HPDE6-E6E7 (cell line): ENCODE results near the gene FAM107B.
"Not testable (repeated sequence)": the region's sequence is repeated elsewhere in the genome, so short reads cannot be mapped to it uniquely, and the experiment has no call there.

ENCODE experiments used
- DNase-seq: peaks from one replicate; pipeline ENCODE4 v3.0.0; 2011; ENCODE audit warnings: missing footprints; ENCODE audit errors: extremely low spot score

Gene FAM107B

DNA sequence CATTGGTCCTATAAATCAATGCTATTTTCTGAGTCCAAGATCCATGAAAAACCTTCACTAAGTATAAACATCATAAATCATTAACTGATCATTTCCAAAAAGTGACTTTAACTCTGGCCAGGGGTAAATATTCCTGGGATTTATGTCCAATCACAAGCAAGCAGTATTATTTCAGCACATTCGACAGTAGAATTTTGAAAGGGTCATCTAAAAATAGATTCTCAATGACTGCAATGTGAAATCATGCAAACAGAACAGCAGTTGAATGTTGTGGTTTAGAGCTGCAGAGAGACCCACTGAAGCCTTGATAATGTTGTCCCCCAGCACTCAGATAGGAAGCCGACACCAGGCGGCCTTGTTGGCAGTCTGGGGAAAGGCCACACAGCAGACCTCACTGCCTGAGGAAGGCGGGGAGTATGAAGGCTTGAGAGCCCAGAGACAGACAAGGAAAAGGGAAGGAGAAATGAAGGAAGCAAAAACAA lies 38.1 kb downstream of the FAM107B start:
- no peak for DNase-seq

DNA sequence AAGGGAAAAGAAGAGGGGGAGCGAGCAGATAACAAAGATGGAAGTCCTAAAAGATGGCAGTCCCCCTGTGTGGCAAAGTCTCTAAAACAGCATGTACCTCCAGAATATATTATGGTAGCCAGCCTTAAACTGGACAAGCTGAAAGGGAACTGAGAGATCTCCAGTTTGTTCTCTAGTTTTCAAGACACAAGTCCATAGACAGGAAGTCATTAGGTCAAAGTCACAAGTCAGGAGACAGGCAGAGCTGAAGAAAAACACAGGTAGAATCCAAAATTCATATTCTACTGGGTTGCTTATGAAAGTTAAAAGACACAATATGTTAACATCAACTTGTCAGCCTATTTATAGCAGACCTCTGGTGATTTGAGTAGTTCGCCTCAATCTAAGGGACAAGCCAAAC lies 38.7 kb downstream of the FAM107B start:
- DNase-seq, result no peak

DNA sequence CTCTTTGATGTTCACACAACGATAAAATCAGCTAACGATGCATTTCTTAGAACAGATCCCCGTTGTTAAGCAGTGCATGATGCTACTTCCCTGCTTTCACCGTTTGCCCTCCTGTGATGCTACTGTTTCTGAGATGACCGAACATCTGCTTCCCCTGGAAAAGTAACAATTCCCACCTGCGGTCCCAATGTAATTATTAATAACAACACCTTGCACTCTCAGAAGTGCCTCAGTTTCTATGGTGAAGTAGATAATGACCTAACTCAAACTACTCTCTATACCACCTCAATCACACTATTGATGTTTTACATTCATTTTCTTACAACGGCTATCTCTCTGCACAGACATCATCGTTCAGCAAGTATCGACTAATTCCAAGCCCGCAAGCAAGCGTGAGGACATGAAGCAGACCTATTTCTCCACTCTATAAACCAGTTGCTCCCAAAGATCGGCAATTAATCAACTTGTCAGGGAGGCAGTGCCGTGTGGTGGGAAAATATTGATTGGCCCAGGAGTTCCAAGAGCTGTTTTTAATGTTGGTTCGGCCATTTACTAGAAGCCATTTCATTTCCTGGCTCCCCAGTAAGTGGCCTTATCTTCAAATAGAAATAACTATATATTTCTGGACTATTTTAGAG lies 42.7 kb downstream of the FAM107B start:
- no peak for DNase-seq

DNA sequence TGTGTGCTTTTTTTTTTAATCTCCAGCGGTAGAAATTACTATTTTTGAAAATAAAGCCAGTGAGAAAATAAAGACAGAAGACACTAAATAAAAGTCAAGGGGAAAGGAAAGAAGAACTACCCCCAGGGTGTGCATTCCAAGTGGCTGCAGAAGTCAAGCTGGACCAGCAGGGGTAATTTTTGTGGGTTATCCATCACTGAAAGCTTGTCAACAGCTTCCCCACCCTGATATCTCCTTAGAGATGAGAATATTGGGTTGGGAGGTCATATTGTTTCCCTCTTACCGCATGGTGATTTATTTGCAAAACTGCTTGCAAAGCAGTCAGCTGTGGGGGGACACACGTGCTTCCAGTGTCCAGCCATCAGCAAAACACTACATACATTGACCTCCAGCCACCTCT lies 46.4 kb downstream of the FAM107B start:
- no peak for DNase-seq

DNA sequence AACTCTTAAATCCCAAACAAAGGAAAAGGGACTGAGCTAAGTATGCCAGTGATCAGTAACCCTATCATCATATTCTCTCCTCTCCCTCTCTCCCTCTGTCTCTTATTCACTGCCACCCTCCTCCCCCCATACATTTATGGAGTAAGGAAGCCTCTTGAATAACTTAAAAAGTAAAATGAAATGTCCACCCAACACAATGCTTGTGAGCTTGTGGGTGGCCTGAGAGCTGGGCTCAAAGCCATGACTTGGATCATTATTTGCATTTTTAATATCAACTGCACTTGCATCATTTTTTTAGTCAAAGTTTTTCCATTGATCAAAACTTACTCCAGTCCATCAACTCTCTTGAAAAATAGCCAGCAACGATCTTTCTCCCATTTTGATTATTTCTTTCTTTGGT lies 46.8 kb downstream of the FAM107B start:
- DNase-seq, result no peak

DNA sequence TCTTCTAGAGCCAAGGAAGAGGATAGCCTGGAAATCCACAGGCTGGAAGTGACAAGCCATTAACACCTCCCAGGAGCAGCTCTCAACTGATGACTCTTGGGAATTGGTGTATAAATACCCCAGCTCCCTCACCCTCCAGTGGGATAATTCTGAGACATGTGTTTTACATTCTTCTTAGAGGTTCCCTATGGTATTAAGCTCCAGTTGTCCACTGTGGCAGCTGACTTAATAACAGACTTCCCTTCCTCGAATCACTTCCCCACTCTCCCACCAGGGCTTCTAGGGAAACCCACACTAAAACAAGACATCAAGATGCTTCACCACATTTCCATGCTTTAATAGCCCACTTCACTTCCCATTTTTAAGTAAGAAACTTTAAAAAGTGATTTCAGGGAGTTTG lies 47.2 kb downstream of the FAM107B start:
- DNase-seq, result no peak

DNA sequence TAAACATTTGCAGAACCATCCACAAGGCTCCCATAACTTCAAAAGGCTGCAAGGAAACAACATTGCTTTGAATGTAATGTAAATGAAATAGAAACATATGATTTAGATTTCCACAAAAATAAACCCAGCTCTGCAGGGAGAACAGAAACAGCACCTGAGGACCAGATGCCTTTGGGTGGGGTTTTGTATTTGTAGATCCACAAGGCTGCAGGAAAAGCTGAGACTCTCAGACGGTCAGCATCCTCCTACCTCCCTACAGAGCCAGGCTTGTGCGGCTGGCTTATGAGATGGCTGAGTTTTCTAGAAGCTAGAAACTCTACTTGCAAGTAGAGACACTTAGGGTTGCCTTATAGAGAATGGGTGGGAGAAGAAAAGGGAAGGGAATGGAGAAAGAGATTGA lies 49.8 kb downstream of the FAM107B start:
- no peak for DNase-seq

DNA sequence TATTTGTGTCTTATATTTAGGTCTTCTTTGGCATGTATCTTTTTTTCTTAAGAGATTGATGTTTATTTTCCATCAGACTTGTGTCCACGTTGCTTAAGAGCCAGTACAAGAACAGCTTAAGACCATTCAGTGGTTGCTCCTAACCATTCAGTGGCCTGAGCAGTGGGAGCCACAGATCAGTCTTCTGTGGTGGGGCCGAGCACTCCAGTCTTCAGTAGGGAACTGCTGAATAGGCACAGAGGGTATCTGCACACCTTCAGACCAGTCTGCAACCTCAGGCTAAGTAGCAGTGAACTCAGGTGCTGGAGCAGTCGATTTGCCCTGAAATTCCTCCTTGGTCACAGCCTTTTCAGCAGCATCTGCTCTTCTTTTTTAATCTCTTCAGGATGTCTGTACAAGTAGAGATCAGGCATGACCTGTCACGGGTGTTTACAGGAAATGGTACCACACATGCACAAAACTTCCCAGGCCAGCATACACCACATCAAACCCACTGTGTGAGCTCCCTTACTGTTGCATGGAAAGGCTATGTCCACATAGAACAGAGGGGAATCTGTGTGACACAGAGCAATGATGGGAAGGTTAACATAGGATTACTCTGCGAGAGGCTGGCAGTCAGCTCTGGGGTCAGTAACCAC lies 51.5 kb downstream of the FAM107B start:
- no peak for DNase-seq

DNA sequence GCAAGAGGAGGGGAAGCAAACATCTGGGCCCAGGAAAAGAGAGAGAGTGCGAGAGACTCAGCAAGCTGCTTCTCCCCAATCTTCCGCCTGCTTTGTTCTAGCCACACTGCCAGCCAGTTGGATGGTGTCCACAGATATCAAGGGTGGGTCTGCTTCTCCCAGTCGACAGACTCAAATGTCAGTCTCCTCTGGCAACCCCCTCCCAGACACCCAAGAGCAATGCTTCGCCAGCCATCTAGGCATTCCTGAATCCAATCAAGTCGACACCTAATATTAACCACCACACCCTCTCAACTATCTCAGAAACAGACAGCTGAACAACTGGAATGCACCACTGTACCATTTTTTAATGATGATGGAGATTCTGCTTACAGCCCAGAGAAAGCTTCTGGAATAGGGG lies 57.1 kb downstream of the FAM107B start:
- DNase-seq, result no peak

DNA sequence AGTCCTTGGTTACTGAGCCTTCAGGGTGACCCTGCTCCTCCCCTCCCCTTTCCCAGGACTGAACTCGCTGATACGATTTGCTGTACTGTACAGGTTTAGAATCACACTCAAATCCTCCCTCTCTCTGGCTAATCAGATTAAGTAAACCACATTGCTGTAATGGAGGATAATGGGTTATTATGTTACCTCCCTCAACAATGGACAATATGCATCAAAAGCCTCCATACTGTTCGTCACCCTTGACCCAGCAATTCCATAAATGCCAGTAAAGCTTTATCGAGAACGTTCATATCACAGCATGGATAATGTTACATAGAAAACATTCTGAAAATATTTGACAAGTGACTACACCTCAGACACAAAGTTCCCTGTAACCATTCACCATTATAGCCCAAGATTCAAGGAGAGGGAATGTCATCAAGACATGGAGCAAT lies 61.7 kb downstream of the FAM107B start:
- DNase-seq, result no peak

DNA sequence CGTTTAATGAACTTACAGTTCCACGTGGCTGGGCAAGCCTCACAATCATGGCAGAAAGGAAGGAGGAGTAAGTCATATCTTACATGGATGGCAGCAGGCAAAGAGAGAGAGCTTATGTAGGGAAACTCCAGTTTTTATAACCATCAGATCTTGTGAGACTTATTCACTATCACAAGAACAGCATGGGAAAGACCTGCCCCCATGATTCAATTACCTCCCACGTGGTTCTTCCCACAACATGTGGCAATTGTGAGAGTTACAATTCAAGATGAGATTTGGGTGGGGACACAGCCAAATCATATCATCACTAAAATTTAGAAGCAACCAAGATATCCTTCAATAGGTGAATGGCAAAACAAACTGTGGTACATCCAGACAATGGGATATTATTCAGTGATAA lies 65.4 kb downstream of the FAM107B start:
- not testable (repeated sequence) for DNase-seq

DNA sequence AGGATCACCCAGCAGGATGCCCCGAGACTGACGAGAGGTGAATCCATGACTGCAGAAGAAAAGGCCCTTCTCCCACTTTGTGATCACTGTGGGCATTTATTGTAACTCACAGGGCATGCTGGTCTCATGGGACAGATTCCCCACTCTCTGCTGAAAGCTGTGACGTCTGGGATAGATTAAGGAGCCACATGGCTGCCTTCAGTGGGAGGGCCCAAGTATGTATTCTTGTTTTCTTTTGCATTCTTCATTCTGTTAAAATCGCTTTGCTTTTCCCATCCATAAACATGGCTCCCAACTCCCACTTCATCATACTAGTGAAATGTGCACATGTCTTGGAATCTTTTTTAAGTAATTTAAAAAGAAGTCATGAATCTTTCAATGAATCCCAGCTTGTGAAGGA lies 67.2 kb downstream of the FAM107B start:
- DNase-seq, result no peak

DNA sequence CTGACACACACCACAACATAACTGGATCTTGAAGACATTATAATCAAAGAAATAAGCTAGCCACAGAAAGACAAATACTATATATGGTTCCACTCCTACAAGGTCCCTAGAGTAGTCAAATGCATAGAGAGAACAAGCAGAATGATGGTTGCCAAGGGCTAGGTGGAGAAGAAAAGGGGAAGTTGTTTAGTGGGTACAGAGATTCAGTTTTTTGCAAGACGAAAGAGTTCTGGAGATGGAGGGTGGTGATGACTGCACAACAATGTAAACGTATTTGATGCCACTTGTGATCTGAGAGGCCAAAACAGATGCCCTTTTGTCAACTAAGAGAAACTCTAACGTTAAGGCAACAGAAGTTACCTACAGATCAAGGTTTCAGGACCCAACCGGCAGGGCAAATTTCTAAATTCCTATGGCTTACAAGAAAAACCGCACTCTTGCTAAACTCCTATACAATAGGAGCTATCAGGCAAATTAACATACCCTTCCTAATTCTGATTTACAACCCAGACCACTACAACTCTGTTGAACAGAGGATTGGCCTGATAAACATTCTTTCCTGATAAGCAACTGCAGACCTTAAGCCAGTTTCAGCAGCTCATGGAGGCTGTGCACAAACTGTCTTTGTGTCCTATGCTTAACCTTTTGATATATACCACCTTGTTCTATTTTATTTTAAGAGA lies 69.0 kb downstream of the FAM107B start:
- DNase-seq, result no peak

DNA sequence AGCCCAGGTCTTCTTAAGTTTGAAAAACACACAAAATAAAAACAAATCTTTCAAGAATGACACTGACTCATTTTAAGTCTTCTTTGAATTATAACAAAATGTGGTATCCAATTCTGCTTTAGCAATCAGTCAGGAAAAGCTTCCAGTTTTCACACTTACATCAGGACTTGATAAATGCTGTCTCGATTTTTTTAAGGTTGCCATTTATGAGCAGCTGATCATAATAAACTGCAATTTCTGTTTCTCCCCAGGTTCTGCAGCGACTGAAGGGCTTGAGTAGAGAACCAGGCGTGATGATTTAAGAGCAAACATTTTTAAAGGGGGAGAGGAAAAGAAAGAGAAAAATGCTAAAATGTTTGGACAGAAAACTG lies 71.1 kb downstream of the FAM107B start:
- DNase-seq, result no peak

DNA sequence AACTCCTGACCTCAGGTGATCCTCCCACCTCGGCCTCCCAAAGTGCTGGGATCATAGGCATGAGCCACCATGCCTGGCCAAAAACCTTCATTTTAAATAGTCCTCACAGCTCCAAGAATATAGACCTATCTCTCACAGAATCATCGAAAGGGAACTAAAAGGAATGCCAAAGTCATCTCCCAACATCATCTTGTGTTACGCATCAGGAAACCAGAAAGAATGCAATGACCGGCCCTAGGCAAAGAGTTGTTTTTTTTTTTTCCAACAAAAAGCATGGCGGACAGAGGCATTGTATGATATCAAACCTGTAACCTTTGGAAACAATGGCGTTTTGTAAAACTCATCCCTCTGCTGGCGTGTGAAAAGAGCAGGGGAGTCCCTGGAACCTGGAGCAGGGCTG lies 73.2 kb downstream of the FAM107B start:
- DNase-seq, result no peak

DNA sequence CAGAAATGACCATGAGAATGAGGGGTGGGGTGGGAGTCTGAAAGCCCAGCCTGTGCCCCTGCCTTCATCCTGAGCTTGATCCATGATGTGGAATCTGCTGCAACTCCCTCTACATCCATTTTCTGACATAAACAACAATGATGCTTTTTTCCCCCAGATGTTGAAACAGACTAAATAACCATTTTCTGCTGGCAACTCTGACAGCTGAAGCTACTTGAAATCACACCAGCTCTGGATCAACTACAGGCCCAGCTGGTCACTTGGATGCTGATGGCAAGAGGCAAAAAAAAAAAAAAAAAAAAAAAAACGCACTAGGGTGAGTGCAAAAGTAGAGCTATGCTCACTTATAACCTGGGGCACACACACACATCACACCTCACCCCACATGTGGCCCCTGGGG lies 74.2 kb downstream of the FAM107B start:
- DNase-seq, result no peak

DNA sequence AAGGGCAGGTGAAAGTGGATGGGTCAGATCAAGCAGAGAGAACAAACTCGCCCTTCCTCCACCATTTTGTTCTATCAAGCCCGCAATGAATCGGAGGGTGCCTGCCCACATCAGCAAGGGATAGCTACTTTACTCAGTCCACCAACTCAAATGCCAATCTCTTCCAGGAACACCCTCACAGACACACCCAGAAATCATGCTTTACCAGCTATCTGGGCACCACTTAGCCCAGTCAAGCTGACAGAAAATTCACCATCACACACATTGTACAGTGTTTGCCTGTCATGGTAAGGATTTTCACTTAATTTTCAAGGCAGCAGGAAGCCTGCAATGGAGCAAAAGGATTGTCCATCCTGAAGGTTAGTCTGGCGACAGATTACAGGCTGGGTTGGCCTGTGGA lies 75.2 kb downstream of the FAM107B start:
- DNase-seq, result no peak

DNA sequence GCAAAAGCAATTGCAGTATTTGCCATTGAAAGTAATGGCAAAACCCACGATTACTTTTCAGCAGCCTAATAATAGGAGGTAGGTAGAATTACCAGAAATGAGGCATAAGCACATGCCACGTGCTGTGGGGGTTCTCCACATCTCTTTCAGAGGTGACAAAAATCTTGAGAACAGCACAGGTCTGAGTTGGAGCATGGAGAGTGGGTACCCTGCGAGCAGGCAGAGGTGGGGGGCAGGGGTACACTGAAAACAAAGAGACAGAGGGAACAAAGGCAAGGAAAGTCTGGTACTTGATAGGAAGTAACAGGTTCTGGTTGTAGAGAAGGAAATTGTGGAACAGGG lies 75.9 kb downstream of the FAM107B start:
- no peak for DNase-seq

DNA sequence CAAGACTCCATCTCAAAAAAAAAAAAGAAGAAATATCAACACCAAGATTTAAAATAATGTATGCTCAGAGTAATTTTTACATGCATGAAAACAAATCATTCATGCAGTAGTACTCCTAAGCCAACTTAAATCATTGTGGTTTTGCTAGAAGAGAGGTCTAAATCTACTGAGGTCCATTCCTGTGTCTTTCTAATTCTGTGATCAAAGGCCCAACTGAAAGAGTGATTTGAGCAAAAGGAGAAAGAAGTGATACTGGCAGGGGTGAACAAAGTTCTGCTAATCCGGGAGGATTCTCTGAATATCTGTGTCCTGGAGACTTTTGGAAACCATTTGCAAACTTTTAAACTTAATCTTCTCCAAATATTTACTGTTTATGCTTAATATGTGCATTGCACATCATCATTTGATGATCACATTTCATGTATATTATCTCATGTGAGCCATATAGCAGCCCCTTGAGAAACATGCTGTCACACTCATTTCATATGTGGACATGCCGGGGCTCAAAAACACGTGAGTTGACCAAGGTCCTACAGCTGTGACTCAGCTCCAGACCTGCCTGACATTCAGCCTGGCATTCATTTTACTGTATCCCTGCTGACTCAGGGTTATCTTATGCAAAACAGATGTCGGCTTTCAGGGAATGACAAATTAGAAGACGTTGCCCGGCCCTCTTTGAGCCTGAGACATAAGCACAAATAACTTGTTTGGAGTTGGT lies 76.4 kb downstream of the FAM107B start:
- DNase-seq, result peak; percentile 13

DNA sequence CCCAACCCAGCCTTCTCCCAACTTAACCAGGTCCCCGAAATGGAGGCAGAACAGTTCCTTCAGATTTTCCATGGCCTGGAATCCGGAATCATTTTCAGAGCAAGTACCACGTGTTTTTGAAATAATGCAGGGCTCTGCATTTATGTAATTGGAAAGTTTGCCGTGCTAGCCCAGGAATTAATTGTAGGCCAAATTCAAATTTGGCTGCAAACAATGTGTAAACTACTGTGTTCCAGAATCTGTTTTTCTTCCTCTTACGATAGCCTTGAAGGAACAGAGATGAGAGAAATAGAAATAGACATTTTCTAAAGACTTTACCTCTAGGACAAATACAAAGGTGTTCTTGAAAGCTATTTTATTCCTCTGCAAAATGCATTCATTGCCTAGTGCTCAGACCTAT lies 77.4 kb downstream of the FAM107B start:
- DNase-seq, result no peak

DNA sequence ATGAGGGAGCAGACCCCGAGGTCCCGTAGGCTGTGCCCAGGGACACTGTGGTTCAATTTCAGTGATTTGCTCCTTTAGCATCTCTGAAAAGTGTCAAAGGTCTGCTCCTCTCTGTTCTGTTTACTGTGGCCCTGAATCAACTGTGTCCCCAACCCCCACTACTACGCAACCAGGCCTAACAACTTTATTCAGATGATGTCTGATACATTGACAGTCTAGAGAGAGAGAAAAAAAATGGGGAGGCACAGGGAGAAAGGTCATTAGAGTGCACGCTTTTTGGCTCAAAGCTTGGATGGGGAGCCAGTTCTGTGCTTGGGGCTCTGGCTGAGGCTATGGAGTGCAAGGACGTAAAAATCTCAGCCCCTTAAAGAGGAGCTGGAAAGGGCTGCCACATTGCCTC lies 77.9 kb downstream of the FAM107B start:
- DNase-seq, result no peak

DNA sequence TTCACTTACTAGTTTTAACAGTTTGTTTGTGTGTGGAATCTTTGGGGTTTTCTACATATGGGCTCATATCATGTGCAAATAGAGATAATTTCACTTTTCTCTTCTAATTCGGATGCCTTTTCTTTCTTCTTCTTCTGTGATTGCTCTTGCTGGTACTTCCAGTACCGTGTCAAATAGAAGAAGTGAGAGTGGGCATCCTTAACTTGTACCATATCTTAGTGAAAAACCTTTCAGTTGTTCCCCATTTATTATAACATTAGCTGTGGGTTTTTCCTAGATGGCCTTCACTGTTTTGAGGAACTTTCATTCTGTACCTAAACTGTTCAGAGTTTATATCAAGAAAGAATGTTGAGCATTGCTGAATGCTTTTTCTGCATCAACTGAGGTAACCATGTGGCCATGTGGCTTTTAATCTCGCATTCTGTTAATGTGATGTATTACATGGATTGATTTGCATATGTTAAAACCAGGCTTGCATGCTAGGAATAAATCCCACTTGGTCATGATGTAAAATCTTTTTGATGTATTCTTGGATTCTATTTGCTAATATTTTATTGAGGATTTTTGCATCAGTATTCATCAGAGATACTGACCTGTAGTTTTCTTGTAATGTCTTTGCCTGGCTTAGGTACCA lies 78.7 kb downstream of the FAM107B start:
- DNase-seq, result no peak
